Astrocyte (in vitro differentiated cells and primary cell): Measurements from ENCODE around the gene ARF1. TPM values are rescaled to one million over a fixed set of nuclear protein-coding genes. Genes with fewer than 3 reads are reported as not detected.

Experiments
- DNase-seq: peaks from one replicate; pipeline ENCODE4 v3.0.0-alpha.2; 2010; ENCODE audit warnings: low read depth
- FAIRE-seq: peaks from 2 replicates; lab custom pipeline; 2011; peaks lifted over from hg19 to GRCh38; lab: Jason Lieb, UNC
- H2AFZ ChIP-seq: 2 replicates; pipeline ENCODE4 v1.6.0; 2012; ENCODE audit warnings: low read depth, low read length, inconsistent platforms
- H3K27ac ChIP-seq: 2 replicates; pipeline ENCODE4 v1.5.1; 2011; ENCODE audit warnings: low read depth, low read length, inconsistent platforms
- H3K27me3 ChIP-seq: 2 replicates; pipeline ENCODE4 v1.6.0; 2011; ENCODE audit warnings: low read length, inconsistent platforms; ENCODE audit not compliant: insufficient read depth
- H3K36me3 ChIP-seq: 2 replicates; pipeline ENCODE4 v1.5.1; 2011; ENCODE audit warnings: low read length, inconsistent platforms; ENCODE audit not compliant: insufficient read depth
- H3K4me1 ChIP-seq: 2 replicates; pipeline ENCODE4 v1.5.1; 2011; ENCODE audit warnings: low read length, inconsistent platforms; ENCODE audit not compliant: insufficient read depth
- H3K4me2 ChIP-seq: 2 replicates; pipeline ENCODE4 v1.6.0; 2012; ENCODE audit warnings: low read length, inconsistent platforms
- H3K4me3 ChIP-seq: 2 replicates; pipeline ENCODE4 v1.5.1; 2011; ENCODE audit warnings: low read depth, mild to moderate bottlenecking, low read length, inconsistent platforms; ENCODE audit not compliant: insufficient read depth
- H3K79me2 ChIP-seq: 2 replicates; pipeline ENCODE4 v1.6.0; 2012; ENCODE audit warnings: mild to moderate bottlenecking, low read length, inconsistent platforms; ENCODE audit not compliant: insufficient read depth
- H3K9ac ChIP-seq: 2 replicates; pipeline ENCODE4 v1.6.0; 2012; ENCODE audit warnings: mild to moderate bottlenecking, low read length, inconsistent platforms
- H3K9me3 ChIP-seq: 2 replicates; pipeline ENCODE4 v1.5.1; 2012; ENCODE audit warnings: low read depth, mild to moderate bottlenecking, low read length, inconsistent platforms; ENCODE audit not compliant: insufficient read depth
- H4K20me1 ChIP-seq: 2 replicates; pipeline ENCODE4 v1.6.0; 2012; ENCODE audit warnings: low read length, inconsistent platforms; ENCODE audit not compliant: insufficient read depth
- H3K27ac Mint-ChIP-seq: one replicate; pipeline ENCODE4 v1.8.0; 2021; ENCODE audit warnings: mild to moderate bottlenecking, mixed read lengths; ENCODE audit not compliant: unreplicated experiment
- H3K27me3 Mint-ChIP-seq: one replicate; pipeline ENCODE4 v1.8.0; 2021; ENCODE audit warnings: low read depth, mixed read lengths; ENCODE audit not compliant: unreplicated experiment
- H3K36me3 Mint-ChIP-seq: one replicate; pipeline ENCODE4 v1.8.0; 2021; ENCODE audit warnings: low read depth, mixed read lengths; ENCODE audit not compliant: unreplicated experiment
- H3K4me1 Mint-ChIP-seq: one replicate; pipeline ENCODE4 v1.8.0; 2021; ENCODE audit warnings: low read depth, mixed read lengths; ENCODE audit not compliant: unreplicated experiment
- H3K4me3 Mint-ChIP-seq: one replicate; pipeline ENCODE4 v1.8.0; 2021; ENCODE audit warnings: mild to moderate bottlenecking, moderate library complexity, mixed read lengths; ENCODE audit not compliant: unreplicated experiment
- H3K9me3 Mint-ChIP-seq: one replicate; pipeline ENCODE4 v1.8.0; 2021; ENCODE audit warnings: mild to moderate bottlenecking, mixed read lengths; ENCODE audit not compliant: unreplicated experiment
- EZH2 ChIP-seq: IDR thresholded peaks from 2 replicates; pipeline ENCODE4 v1.6.1; 2012; ENCODE audit warnings: mild to moderate bottlenecking, low read length, inconsistent platforms; ENCODE audit not compliant: insufficient read depth
- total RNA-seq: library from RNA; stranded (reverse); gene quantifications from 2 replicates; pipeline ENCODE4 v1.2.1, GENCODE V29; 2021
- TF ChIP-seq, protein P1 (sequence below): IDR thresholded peaks from 2 replicates; pipeline ENCODE4 v1.5.1; 2011; ENCODE audit warnings: low read depth, mild to moderate bottlenecking, inconsistent platforms, low read length, moderate library complexity; ENCODE audit not compliant: insufficient read depth

ARF1 gene
- total RNA-seq, 1 donor from 2014 or later = 431 TPM

DNA sequence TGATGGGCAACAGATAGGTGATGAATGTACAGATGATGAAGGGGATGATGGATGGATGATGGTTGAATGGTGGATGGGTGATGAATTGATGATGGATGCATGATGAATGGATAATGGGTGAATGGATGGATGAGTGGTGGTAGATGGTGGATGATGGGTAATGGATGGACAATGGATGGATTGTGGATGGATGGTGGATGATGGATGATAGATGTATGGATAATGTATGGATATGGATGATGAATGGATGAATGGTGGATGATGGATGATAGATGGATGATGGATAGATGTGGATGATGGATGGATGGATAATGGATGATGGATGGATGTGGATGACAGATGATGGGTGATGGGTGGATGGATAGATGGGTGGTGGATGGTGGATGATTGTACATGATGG is 40.0 kb upstream of the ARF1 start:
- peaks cover 14% of the 10 kb centered on the region for H3K27me3 ChIP-seq
- Mint-ChIP-seq H3K4me1 (no peaks in the 10 kb centered on the region), H3K9me3 (no peaks in the 10 kb centered on the region), H3K4me3 (no peak overlapping the region), H3K27ac (no peak overlapping the region), H3K27me3 (peaks cover 53% of the 10 kb centered on the region), H3K36me3 (no peaks in the 10 kb centered on the region)
- no peak overlapping the region for H3K4me2 ChIP-seq
- no peak overlapping the region for H3K27ac ChIP-seq
- FAIRE-seq (no peak), DNase-seq (no peak)
- H3K79me2 ChIP-seq = no peaks in the 10 kb centered on the region
- H3K36me3 ChIP-seq = no peaks in the 10 kb centered on the region
- TF ChIP-seq EZH2 = no peak
- TF ChIP-seq, protein P1, sequence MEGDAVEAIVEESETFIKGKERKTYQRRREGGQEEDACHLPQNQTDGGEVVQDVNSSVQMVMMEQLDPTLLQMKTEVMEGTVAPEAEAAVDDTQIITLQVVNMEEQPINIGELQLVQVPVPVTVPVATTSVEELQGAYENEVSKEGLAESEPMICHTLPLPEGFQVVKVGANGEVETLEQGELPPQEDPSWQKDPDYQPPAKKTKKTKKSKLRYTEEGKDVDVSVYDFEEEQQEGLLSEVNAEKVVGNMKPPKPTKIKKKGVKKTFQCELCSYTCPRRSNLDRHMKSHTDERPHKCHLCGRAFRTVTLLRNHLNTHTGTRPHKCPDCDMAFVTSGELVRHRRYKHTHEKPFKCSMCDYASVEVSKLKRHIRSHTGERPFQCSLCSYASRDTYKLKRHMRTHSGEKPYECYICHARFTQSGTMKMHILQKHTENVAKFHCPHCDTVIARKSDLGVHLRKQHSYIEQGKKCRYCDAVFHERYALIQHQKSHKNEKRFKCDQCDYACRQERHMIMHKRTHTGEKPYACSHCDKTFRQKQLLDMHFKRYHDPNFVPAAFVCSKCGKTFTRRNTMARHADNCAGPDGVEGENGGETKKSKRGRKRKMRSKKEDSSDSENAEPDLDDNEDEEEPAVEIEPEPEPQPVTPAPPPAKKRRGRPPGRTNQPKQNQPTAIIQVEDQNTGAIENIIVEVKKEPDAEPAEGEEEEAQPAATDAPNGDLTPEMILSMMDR = no peak
- no peak overlapping the region for H2AFZ ChIP-seq
- no peaks in the 10 kb centered on the region for H4K20me1 ChIP-seq
- no peaks in the 10 kb centered on the region for H3K9me3 ChIP-seq
- H3K9ac ChIP-seq = no peak overlapping the region
- H3K4me3 ChIP-seq = no peak overlapping the region
- H3K4me1 ChIP-seq = no peaks in the 10 kb centered on the region

DNA sequence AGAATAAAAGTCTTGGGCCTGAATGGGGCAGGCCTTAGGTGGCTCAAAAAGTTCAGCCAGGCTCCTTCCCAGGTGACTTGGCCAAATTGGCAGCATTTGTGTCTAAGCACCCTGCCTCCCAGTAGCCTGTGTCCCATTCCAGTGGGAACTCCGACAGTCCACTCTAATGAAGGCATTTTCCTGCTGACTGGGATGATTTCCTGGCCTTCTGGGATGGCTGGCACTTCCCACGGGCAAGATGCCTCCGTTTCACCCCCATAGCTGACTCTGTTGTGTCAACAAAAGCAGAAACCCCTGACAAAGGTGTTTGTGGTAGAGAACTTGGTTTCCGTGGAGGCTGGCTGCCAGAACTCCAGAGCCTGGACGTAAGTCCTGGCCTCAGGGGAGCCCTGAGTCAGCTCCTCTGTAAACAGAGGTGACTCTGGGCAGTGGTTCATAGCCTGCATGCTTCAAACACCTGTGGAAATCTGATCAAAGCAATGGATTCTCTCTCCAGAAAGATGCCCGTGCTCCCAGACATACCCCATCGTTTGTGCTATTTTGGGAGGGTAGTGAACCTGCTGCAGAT is 39.1 kb upstream of the ARF1 start:
- Mint-ChIP-seq H3K9me3 (no peaks in the 10 kb centered on the region), H3K27me3 (peaks cover 58% of the 10 kb centered on the region), H3K36me3 (no peaks in the 10 kb centered on the region), H3K27ac (no peak overlapping the region), H3K4me1 (no peaks in the 10 kb centered on the region), H3K4me3 (no peak overlapping the region)
- no peaks in the 10 kb centered on the region for H3K4me1 ChIP-seq
- FAIRE-seq (no peak), DNase-seq (no peak)
- no peak overlapping the region for H3K4me2 ChIP-seq
- no peaks in the 10 kb centered on the region for H3K9me3 ChIP-seq
- no peak for TF ChIP-seq EZH2
- TF ChIP-seq, protein P1 = no peak
- H3K36me3 ChIP-seq = no peaks in the 10 kb centered on the region
- H3K79me2 ChIP-seq = no peaks in the 10 kb centered on the region
- no peaks in the 10 kb centered on the region for H4K20me1 ChIP-seq
- no peak overlapping the region for H3K4me3 ChIP-seq
- no peak overlapping the region for H3K27ac ChIP-seq
- peaks cover 11% of the 10 kb centered on the region for H3K27me3 ChIP-seq
- H3K9ac ChIP-seq = no peak overlapping the region
- no peak overlapping the region for H2AFZ ChIP-seq

DNA sequence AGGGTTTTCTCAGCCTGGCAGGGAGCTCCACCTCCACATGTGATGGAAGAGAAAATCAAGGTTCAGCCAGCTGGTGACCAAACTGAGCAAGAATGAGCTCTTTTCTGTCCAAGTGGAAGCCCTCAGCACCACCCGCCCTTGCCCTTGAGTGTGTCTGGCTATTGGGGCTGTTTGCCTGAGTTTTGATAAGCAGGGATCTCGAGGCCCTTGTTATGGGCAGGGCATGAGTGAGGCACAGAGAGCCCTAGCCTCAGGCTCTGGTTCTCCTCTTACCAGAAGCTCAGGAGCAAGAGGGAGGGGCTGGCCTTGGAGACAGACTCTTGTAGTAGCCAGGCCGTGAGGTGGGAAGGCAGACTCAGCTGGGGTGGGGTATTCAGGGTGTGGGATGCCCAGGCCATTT is 37.5 kb upstream of the ARF1 start:
- Histone ChIP-seq H3K9me3 (no peaks in the 10 kb centered on the region), H3K79me2 (no peaks in the 10 kb centered on the region), H3K4me2 (no peak overlapping the region), H2AFZ (no peak overlapping the region), H3K9ac (no peak overlapping the region), H4K20me1 (no peaks in the 10 kb centered on the region), H3K4me1 (no peaks in the 10 kb centered on the region), H3K36me3 (no peaks in the 10 kb centered on the region), H3K27me3 (peaks cover 6% of the 10 kb centered on the region), H3K4me3 (no peak overlapping the region), H3K27ac (no peak overlapping the region)
- no peak for TF ChIP-seq EZH2
- TF ChIP-seq, protein P1 = no peak
- Mint-ChIP-seq H3K27ac (no peak overlapping the region), H3K4me3 (no peak overlapping the region), H3K4me1 (no peaks in the 10 kb centered on the region), H3K36me3 (no peaks in the 10 kb centered on the region), H3K9me3 (no peaks in the 10 kb centered on the region), H3K27me3 (peaks cover 58% of the 10 kb centered on the region)
- FAIRE-seq (no peak), DNase-seq (no peak)
